ENCODE measurements around the gene MAP2.

Gene MAP2

GRCh38 chr2:209387389-209387788 is 36.5 kb upstream of the MAP2 start:
- CTCF ChIA-PET: interaction anchor here (1.7 kb wide), 1 partner anchor 52 kb away, joined by 3 read pairs; no protein-coding TSS in a partner anchor
- Histone ChIP-seq H3K27me3 (replicated peaks in 2 of 5; ENCODE audit: control insufficient read depth in 4 of 5, insufficient read depth in 5 of 5, low read length in 4 of 5) (peaks cover 17 to 76% (median 44%) of the 10 kb centered on the region in 5 experiments), H3K27ac (ENCODE audit: insufficient read depth in 1 of 2, low read depth in 1 of 2, low read length in 2 of 2, poor library complexity in 1 of 2, severe bottlenecking in 2 of 2) (no peak overlapping the region), H3K9me3 (ENCODE audit: control extremely low read depth in 1 of 5, control insufficient read depth in 4 of 5, insufficient read depth in 2 of 5, low read depth in 1 of 5, low read length in 4 of 5) (peaks cover 0 to 1% (median 0%) of the 10 kb centered on the region in 5 experiments), H3K36me3 (ENCODE audit: control insufficient read depth in 4 of 4, insufficient read depth in 4 of 4, low read length in 3 of 4) (no peaks in the 10 kb centered on the region), H3K4me1 (ENCODE audit: control extremely low read depth in 1 of 4, control insufficient read depth in 4 of 4, insufficient read depth in 4 of 4, low read length in 3 of 4) (no peaks in the 10 kb centered on the region), H3K4me3 (ENCODE audit: control insufficient read depth in 1 of 7, extremely low read depth in 1 of 7, insufficient read depth in 4 of 7, low read depth in 2 of 7, low read length in 6 of 7) (no peak overlapping the region)
- WGBS (ENCODE audit: insufficient coverage): 96% methylated on average over 25 of the region's 34 CpGs
- no peak for DNase-seq
- POLR2A ChIA-PET: no interaction called here

GRCh38 chr2:209388446-209389037 is 35.3 kb upstream of the MAP2 start:
- ChIA-PET CTCF (interaction anchor here (1.3 to 1.7 kb wide), 2 partner anchors 53 to 167 kb away, joined by 3 read pairs; no protein-coding TSS in a partner anchor), POLR2A (no interaction called here)
- peaks cover 13 to 73% (median 38%) of the 10 kb centered on the region in 5 experiments for H3K27me3 ChIP-seq (replicated peaks in 2 of 5; ENCODE audit: control insufficient read depth in 4 of 5, insufficient read depth in 5 of 5, low read length in 4 of 5)
- 100% methylated on average over 3 of the region's 4 CpGs for WGBS (ENCODE audit: insufficient coverage)
- no peak overlapping the region for H3K4me3 ChIP-seq (ENCODE audit: control insufficient read depth in 1 of 7, extremely low read depth in 1 of 7, insufficient read depth in 4 of 7, low read depth in 2 of 7, low read length in 6 of 7)
- DNase-seq: no peak
- no peaks in the 10 kb centered on the region for H3K36me3 ChIP-seq (ENCODE audit: control insufficient read depth in 4 of 4, insufficient read depth in 4 of 4, low read length in 3 of 4)
- H3K9me3 ChIP-seq (ENCODE audit: control extremely low read depth in 1 of 5, control insufficient read depth in 4 of 5, insufficient read depth in 2 of 5, low read depth in 1 of 5, low read length in 4 of 5): no peaks in the 10 kb centered on the region
- H3K27ac ChIP-seq (ENCODE audit: insufficient read depth in 1 of 2, low read depth in 1 of 2, low read length in 2 of 2, poor library complexity in 1 of 2, severe bottlenecking in 2 of 2): no peak overlapping the region
- H3K4me1 ChIP-seq (ENCODE audit: control extremely low read depth in 1 of 4, control insufficient read depth in 4 of 4, insufficient read depth in 4 of 4, low read length in 3 of 4): no peaks in the 10 kb centered on the region

- no peak for DNase-seq
- ChIA-PET POLR2A (no interaction called here), CTCF (interaction anchor here (1.3 kb wide), 1 partner anchor 167 kb away, joined by 3 read pairs; no protein-coding TSS in a partner anchor)
- Histone ChIP-seq H3K27me3 (replicated peaks in 2 of 5; ENCODE audit: control insufficient read depth in 4 of 5, insufficient read depth in 5 of 5, low read length in 4 of 5) (peaks cover 13 to 70% (median 38%) of the 10 kb centered on the region in 5 experiments), H3K9me3 (ENCODE audit: control extremely low read depth in 1 of 5, control insufficient read depth in 4 of 5, insufficient read depth in 2 of 5, low read depth in 1 of 5, low read length in 4 of 5) (no peaks in the 10 kb centered on the region), H3K36me3 (ENCODE audit: control insufficient read depth in 4 of 4, insufficient read depth in 4 of 4, low read length in 3 of 4) (no peaks in the 10 kb centered on the region), H3K4me3 (ENCODE audit: control insufficient read depth in 1 of 7, extremely low read depth in 1 of 7, insufficient read depth in 4 of 7, low read depth in 2 of 7, low read length in 6 of 7) (no peak overlapping the region), H3K4me1 (ENCODE audit: control extremely low read depth in 1 of 4, control insufficient read depth in 4 of 4, insufficient read depth in 4 of 4, low read length in 3 of 4) (no peaks in the 10 kb centered on the region), H3K27ac (ENCODE audit: insufficient read depth in 1 of 2, low read depth in 1 of 2, low read length in 2 of 2, poor library complexity in 1 of 2, severe bottlenecking in 2 of 2) (no peak overlapping the region)
- 71% methylated on average over 5 of the region's 5 CpGs for WGBS (ENCODE audit: insufficient coverage)
Observed at GRCh38 chr2:209389171-209389618, 34.7 kb upstream of the MAP2 start.

GRCh38 chr2:209390839-209391238 is 33.0 kb upstream of the MAP2 start:
- H3K9me3 ChIP-seq (ENCODE audit: control extremely low read depth in 1 of 5, control insufficient read depth in 4 of 5, insufficient read depth in 2 of 5, low read depth in 1 of 5, low read length in 4 of 5): no peaks in the 10 kb centered on the region
- WGBS (ENCODE audit: insufficient coverage): no CpG with 5 or more reads among the region's 1 CpG
- H3K4me1 ChIP-seq (ENCODE audit: control extremely low read depth in 1 of 4, control insufficient read depth in 4 of 4, insufficient read depth in 4 of 4, low read length in 3 of 4): no peaks in the 10 kb centered on the region
- POLR2A ChIA-PET: no interaction called here
- no peaks in the 10 kb centered on the region for H3K36me3 ChIP-seq (ENCODE audit: control insufficient read depth in 4 of 4, insufficient read depth in 4 of 4, low read length in 3 of 4)
- no peak for DNase-seq
- CTCF ChIA-PET: no interaction called here
- H3K27ac ChIP-seq (ENCODE audit: insufficient read depth in 1 of 2, low read depth in 1 of 2, low read length in 2 of 2, poor library complexity in 1 of 2, severe bottlenecking in 2 of 2): no peak overlapping the region
- peaks cover 6 to 75% (median 34%) of the 10 kb centered on the region in 5 experiments for H3K27me3 ChIP-seq (replicated peaks in 2 of 5; ENCODE audit: control insufficient read depth in 4 of 5, insufficient read depth in 5 of 5, low read length in 4 of 5)
- H3K4me3 ChIP-seq (ENCODE audit: control insufficient read depth in 1 of 7, extremely low read depth in 1 of 7, insufficient read depth in 4 of 7, low read depth in 2 of 7, low read length in 6 of 7): no peak overlapping the region

- DNase-seq: no peak
- no peak overlapping the region for H3K27ac ChIP-seq (ENCODE audit: insufficient read depth in 1 of 2, low read depth in 1 of 2, low read length in 2 of 2, poor library complexity in 1 of 2, severe bottlenecking in 2 of 2)
- H3K36me3 ChIP-seq (ENCODE audit: control insufficient read depth in 4 of 4, insufficient read depth in 4 of 4, low read length in 3 of 4): no peaks in the 10 kb centered on the region
- H3K4me3 ChIP-seq (ENCODE audit: control insufficient read depth in 1 of 7, extremely low read depth in 1 of 7, insufficient read depth in 4 of 7, low read depth in 2 of 7, low read length in 6 of 7): no peak overlapping the region
- no peaks in the 10 kb centered on the region for H3K4me1 ChIP-seq (ENCODE audit: control extremely low read depth in 1 of 4, control insufficient read depth in 4 of 4, insufficient read depth in 4 of 4, low read length in 3 of 4)
- no peaks in the 10 kb centered on the region for H3K9me3 ChIP-seq (ENCODE audit: control extremely low read depth in 1 of 5, control insufficient read depth in 4 of 5, insufficient read depth in 2 of 5, low read depth in 1 of 5, low read length in 4 of 5)
- ChIA-PET CTCF (no interaction called here), POLR2A (no interaction called here)
- H3K27me3 ChIP-seq (replicated peaks in 2 of 5; ENCODE audit: control insufficient read depth in 4 of 5, insufficient read depth in 5 of 5, low read length in 4 of 5): peaks cover 6 to 75% (median 33%) of the 10 kb centered on the region in 5 experiments
- WGBS (ENCODE audit: insufficient coverage): 86% methylated on average over 2 of the region's 3 CpGs
Observed at GRCh38 chr2:209391776-209392401, 32.0 kb upstream of the MAP2 start.

- DNase-seq: no peak
- no peaks in the 10 kb centered on the region for H3K9me3 ChIP-seq (ENCODE audit: control extremely low read depth in 1 of 5, control insufficient read depth in 4 of 5, insufficient read depth in 2 of 5, low read depth in 1 of 5, low read length in 4 of 5)
- H3K4me1 ChIP-seq (ENCODE audit: control extremely low read depth in 1 of 4, control insufficient read depth in 4 of 4, insufficient read depth in 4 of 4, low read length in 3 of 4): no peaks in the 10 kb centered on the region
- H3K36me3 ChIP-seq (ENCODE audit: control insufficient read depth in 4 of 4, insufficient read depth in 4 of 4, low read length in 3 of 4): no peaks in the 10 kb centered on the region
- H3K27ac ChIP-seq (ENCODE audit: insufficient read depth in 1 of 2, low read depth in 1 of 2, low read length in 2 of 2, poor library complexity in 1 of 2, severe bottlenecking in 2 of 2): no peak overlapping the region
- no CpG with 5 or more reads among the region's 1 CpG for WGBS (ENCODE audit: insufficient coverage)
- POLR2A ChIA-PET: no interaction called here
- peaks cover 3 to 63% (median 29%) of the 10 kb centered on the region in 5 experiments for H3K27me3 ChIP-seq (replicated peaks in 2 of 5; ENCODE audit: control insufficient read depth in 4 of 5, insufficient read depth in 5 of 5, low read length in 4 of 5)
- CTCF ChIA-PET: no interaction called here
- no peak overlapping the region for H3K4me3 ChIP-seq (ENCODE audit: control insufficient read depth in 1 of 7, extremely low read depth in 1 of 7, insufficient read depth in 4 of 7, low read depth in 2 of 7, low read length in 6 of 7)
Observed at GRCh38 chr2:209395229-209395628, 28.6 kb upstream of the MAP2 start.

- no peak for DNase-seq
- Histone ChIP-seq H3K27me3 (replicated peaks in 2 of 5; ENCODE audit: control insufficient read depth in 4 of 5, insufficient read depth in 5 of 5, low read length in 4 of 5) (peaks cover 0 to 60% (median 25%) of the 10 kb centered on the region in 5 experiments), H3K9me3 (ENCODE audit: control extremely low read depth in 1 of 5, control insufficient read depth in 4 of 5, insufficient read depth in 2 of 5, low read depth in 1 of 5, low read length in 4 of 5) (no peaks in the 10 kb centered on the region), H3K27ac (ENCODE audit: insufficient read depth in 1 of 2, low read depth in 1 of 2, low read length in 2 of 2, poor library complexity in 1 of 2, severe bottlenecking in 2 of 2) (no peak overlapping the region), H3K4me1 (ENCODE audit: control extremely low read depth in 1 of 4, control insufficient read depth in 4 of 4, insufficient read depth in 4 of 4, low read length in 3 of 4) (no peaks in the 10 kb centered on the region), H3K36me3 (ENCODE audit: control insufficient read depth in 4 of 4, insufficient read depth in 4 of 4, low read length in 3 of 4) (no peaks in the 10 kb centered on the region), H3K4me3 (ENCODE audit: control insufficient read depth in 1 of 7, extremely low read depth in 1 of 7, insufficient read depth in 4 of 7, low read depth in 2 of 7, low read length in 6 of 7) (no peak overlapping the region)
- POLR2A ChIA-PET: no interaction called here
- CTCF ChIA-PET: no interaction called here
Observed at GRCh38 chr2:209395652-209396051, 28.2 kb upstream of the MAP2 start.
